ENCODE results near the gene GAPT. TPM values are rescaled to one million over a fixed set of nuclear protein-coding genes. Genes with fewer than 3 reads are reported as not detected.
"Not testable (repeated sequence)": the region's sequence is repeated elsewhere in the genome, so short reads cannot be mapped to it uniquely, and the experiment has no call there.

The GAPT gene
- total RNA-seq, 1 donor from 2014 or later = not detected

- DNase-seq (ENCODE audit: extremely low read depth, low read depth, low spot score) = no peak
Measured at GRCh38 chr5:58503390-58504046, 12.3 kb downstream of the GAPT start.

- DNase-seq (ENCODE audit: extremely low read depth, low read depth, low spot score) = no peak
Measured at GRCh38 chr5:58504766-58505165, 13.5 kb downstream of the GAPT start.

DNA sequence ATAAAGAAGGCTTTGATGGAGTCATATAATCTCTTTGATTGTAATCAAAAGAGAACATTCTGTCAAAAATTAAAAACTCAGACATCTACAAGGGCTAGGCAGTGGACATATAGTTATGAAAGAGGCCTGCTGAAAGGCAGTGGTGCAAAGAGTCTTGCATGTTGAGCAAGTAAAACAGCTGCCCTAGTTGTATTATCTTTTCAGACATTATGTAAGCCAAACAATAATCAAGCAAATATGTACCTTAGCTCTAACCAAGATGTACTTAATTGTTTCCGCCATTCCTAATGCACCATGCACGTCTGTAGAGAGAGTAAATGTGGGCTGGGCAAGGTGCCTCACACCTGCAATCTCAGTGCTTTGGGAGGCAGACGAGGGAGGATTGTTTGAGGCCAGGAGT, 14.3 kb downstream of the GAPT start:
- DNase-seq (ENCODE audit: extremely low read depth, low read depth, low spot score) = no peak

- no peak for DNase-seq (ENCODE audit: extremely low read depth, low read depth, low spot score)
Measured at GRCh38 chr5:58505971-58506640, 14.9 kb downstream of the GAPT start.

- no peak for DNase-seq (ENCODE audit: extremely low read depth, low read depth, low spot score)
Measured at GRCh38 chr5:58507715-58508114, 16.5 kb downstream of the GAPT start.

DNA sequence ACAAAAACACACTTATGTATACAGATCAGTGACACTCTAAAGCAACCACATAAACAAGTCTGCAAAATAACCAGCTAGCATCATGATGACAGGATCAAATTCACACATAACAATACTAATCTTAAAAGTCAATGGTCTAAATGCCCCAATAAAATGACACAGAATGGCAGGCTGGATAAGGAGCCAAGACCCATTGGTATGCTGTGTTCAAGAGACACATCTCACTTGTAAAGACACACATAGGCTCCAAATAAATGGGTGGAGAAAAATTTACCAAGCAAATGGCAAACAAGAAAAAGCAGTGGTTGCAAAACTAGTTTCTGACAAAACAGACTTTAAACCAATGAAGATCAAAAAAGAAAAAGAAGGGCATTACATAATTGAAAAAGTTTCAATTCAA, 26.0 kb downstream of the GAPT start:
- DNase-seq (ENCODE audit: extremely low read depth, low read depth, low spot score) = no peak

- no peak for DNase-seq (ENCODE audit: extremely low read depth, low read depth, low spot score)
Measured at GRCh38 chr5:58523956-58524355, 32.7 kb downstream of the GAPT start.

DNA sequence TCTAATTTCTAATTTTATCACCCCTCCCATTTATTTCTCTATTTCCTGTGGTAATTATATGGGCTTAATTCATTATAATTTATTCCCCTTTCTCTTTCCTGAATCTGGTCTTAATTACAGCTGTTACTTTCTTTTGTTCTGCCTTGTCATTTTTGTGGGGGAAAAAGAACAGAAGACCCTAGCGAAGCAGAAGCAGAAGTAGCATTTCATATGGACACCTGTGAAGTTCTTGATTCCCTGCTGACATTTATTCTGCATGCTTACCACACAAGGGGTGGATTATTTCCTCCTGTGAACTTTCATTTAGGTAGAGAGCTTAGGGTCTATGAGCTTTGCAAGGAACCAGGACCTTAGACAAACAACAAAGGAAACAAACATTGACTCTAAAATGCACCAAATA, 33.3 kb downstream of the GAPT start:
- no peak for DNase-seq (ENCODE audit: extremely low read depth, low read depth, low spot score)

- DNase-seq (ENCODE audit: extremely low read depth, low read depth, low spot score) = no peak
Measured at GRCh38 chr5:58530942-58531490, 39.8 kb downstream of the GAPT start.

DNA sequence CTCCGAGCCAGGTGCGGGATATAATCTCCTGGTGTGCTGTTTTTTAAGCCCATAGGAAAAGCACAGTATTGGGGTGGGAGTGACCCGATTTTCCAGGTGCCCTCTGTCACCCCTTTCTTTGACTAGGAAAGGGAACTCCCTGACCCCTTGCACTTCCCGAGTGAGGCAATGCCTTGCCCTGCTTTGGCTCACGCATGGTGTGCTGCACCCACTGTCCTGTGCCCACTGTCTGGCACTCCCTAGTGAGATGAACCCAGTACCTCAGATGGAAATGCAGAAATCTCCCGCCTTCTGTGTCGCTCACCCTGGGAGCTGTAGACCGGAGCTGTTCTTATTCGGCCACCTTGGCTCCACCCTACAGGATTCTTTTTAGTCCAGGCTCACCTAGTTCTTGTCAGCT, 50.7 kb downstream of the GAPT start:
- DNase-seq (ENCODE audit: extremely low read depth, low read depth, low spot score) = not testable (repeated sequence)

DNA sequence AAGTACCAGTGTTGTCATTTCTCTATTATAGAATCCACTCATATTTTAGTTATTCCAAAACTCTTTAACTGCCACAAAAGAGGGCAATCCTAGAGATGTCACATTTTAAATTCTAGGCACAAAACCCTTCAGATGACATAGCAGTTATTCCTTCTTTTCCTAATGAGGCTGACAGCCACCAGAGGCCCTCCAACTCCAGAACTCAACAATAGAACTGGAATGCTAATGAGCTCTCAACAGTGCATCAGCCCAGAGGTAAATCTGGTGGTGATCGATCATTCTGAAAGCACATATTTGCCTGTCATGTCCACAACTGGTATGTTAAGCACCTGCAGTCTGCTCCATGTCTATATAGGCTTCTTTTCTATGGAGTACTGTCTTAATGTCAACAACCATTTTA, 51.5 kb downstream of the GAPT start:
- DNase-seq (ENCODE audit: extremely low read depth, low read depth, low spot score) = no peak

- DNase-seq (ENCODE audit: extremely low read depth, low read depth, low spot score) = no peak
Measured at GRCh38 chr5:58543723-58544122, 52.5 kb downstream of the GAPT start.

DNA sequence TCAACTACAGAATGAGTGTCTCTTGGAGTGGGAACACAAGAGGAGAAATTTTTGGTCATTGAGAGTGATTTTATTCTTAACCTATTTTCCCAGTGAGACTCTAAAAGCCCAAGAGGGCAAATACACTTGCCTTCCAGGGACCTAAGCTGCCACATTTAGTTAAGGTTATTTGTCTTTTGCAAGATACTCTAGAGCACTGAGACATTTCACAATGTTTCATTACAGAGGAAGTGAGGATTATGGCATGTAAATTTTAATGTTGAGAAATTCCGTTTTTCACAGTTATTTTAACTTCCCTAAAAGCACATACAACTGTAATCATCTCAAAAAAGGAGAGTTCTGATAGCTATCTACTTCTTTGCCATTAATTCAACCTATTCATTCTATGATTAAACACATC, 53.0 kb downstream of the GAPT start:
- DNase-seq (ENCODE audit: extremely low read depth, low read depth, low spot score) = no peak

DNA sequence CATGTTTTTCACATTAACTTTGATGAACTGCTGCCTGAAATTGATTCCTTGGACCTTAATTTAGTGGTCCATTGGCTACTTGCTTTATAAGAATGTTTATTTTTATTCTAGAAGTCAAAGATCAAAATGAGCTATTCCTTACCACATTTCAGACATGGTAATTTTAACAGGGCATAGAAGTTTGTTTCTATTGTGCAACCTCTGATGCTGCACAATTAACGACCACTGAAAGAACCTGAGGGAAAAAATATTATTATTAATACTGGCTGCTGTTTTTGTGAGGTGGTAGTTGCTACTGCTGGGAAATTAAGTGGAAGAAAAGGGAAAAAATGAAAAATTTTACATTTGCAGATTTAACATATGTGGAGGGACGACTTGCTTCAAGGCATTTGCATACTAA, 53.7 kb downstream of the GAPT start:
- no peak for DNase-seq (ENCODE audit: extremely low read depth, low read depth, low spot score)

GRCh38 chr5:58545912-58546311, 54.7 kb downstream of the GAPT start:
- no peak for DNase-seq (ENCODE audit: extremely low read depth, low read depth, low spot score)

Other genes starting within 250 kb of the GAPT start
- gene PLK2, start 31.3 kb upstream of the GAPT start, total RNA-seq = 951 and 974 TPM in 2 replicates
- gene RAB3C, start 91.6 kb downstream of the GAPT start, total RNA-seq = 1.4 and 4.2 TPM in 2 replicates